Measurements from ENCODE around the gene SHB. TPM values are rescaled to one million over a fixed set of nuclear protein-coding genes. Genes with fewer than 3 reads are reported as not detected.

The SHB gene
- polyA plus RNA-seq, 2 of the 4 experiments (the other 2 are of a cell fraction): 15.4 to 22.0 TPM

- ATAC-seq (no peak), FAIRE-seq (no peak), DNase-seq (ENCODE audit: low read depth in 1 of 2, low spot score in 1 of 2) (no peak)
- H3K4me2 ChIP-seq: no peak overlapping the region
- WGBS (ENCODE audit: missing lambda C conversion rate): 93% methylated on average over 5 of the region's 5 CpGs
- TF ChIP-seq EHF (CRISPR knock-in tag; IDR thresholded peaks at IDR 0.05) (no peak), HMGXB4 (CRISPR knock-in tag; IDR thresholded peaks at IDR 0.05; ENCODE audit: borderline replicate concordance) (no peak), MAFK (IDR thresholded peaks at IDR 0.05; ENCODE audit: partially characterized antibody) (no peak), MAZ (IDR thresholded peaks at IDR 0.05; ENCODE audit: borderline replicate concordance, low read depth, low read length) (no peak), JUNB (IDR thresholded peaks at IDR 0.05) (no peak), CTCF (IDR thresholded peaks at IDR 0.05) (no peak), POLR2A (IDR thresholded peaks at IDR 0.05; ENCODE audit: low read length) (no peak), SREBF2 (IDR thresholded peaks at IDR 0.05) (no peak), ZSCAN20 (CRISPR knock-in tag; IDR thresholded peaks at IDR 0.05) (no peak), RAD21 (conservative IDR thresholded peaks at IDR 0.05 in 1 of 2, IDR thresholded peaks at IDR 0.05 in 1 of 2) (no peak), USF2 (IDR thresholded peaks at IDR 0.05) (no peak), CBX2 (IDR thresholded peaks at IDR 0.05; ENCODE audit: borderline replicate concordance, low read depth) (no peak), CBX8 (IDR thresholded peaks at IDR 0.05) (no peak), NR3C1 (IDR thresholded peaks at IDR 0.05) (no peak), ESRRA (IDR thresholded peaks at IDR 0.05; ENCODE audit: borderline replicate concordance, low read length) (no peak), BHLHE40 (IDR thresholded peaks at IDR 0.05; ENCODE audit: low read depth, low read length) (no peak)
- TF ChIP-seq, protein P1, sequence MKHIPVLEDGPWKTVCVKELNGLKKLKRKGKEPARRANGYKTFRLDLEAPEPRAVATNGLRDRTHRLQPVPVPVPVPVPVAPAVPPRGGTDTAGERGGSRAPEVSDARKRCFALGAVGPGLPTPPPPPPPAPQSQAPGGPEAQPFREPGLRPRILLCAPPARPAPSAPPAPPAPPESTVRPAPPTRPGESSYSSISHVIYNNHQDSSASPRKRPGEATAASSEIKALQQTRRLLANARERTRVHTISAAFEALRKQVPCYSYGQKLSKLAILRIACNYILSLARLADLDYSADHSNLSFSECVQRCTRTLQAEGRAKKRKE (CRISPR knock-in tag; IDR thresholded peaks at IDR 0.05; ENCODE audit: low read depth): no peak
- TF ChIP-seq, protein P2, sequence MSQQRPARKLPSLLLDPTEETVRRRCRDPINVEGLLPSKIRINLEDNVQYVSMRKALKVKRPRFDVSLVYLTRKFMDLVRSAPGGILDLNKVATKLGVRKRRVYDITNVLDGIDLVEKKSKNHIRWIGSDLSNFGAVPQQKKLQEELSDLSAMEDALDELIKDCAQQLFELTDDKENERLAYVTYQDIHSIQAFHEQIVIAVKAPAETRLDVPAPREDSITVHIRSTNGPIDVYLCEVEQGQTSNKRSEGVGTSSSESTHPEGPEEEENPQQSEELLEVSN (IDR thresholded peaks at IDR 0.05; ENCODE audit: borderline replicate concordance, low read depth): no peak
- TF ChIP-seq, protein P3, sequence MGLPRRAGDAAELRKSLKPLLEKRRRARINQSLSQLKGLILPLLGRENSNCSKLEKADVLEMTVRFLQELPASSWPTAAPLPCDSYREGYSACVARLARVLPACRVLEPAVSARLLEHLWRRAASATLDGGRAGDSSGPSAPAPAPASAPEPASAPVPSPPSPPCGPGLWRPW (IDR thresholded peaks at IDR 0.05): no peak
- TF ChIP-seq, protein P4, sequence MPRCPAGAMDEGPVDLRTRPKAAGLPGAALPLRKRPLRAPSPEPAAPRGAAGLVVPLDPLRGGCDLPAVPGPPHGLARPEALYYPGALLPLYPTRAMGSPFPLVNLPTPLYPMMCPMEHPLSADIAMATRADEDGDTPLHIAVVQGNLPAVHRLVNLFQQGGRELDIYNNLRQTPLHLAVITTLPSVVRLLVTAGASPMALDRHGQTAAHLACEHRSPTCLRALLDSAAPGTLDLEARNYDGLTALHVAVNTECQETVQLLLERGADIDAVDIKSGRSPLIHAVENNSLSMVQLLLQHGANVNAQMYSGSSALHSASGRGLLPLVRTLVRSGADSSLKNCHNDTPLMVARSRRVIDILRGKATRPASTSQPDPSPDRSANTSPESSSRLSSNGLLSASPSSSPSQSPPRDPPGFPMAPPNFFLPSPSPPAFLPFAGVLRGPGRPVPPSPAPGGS (IDR thresholded peaks at IDR 0.05): no peak
- H3K27ac ChIP-seq: no peak overlapping the region
- no peak overlapping the region for H3K4me3 ChIP-seq
- POLR2A ChIA-PET: no interaction called here
- no peaks in the 10 kb centered on the region for H3K9me3 ChIP-seq
- CTCF ChIA-PET: no interaction called here
- H3K4me1 ChIP-seq: peaks cover 13% of the 10 kb centered on the region
These were observed 78.5 kb downstream of the SHB start for GRCh38 chr9:37990404-37991015.

Measured in A549 (cell line).